ENCODE results near the gene UNC93B1.
"Not testable (repeated sequence)": the region's sequence is repeated elsewhere in the genome, so short reads cannot be mapped to it uniquely, and the experiment has no call there.

The UNC93B1 gene

DNA sequence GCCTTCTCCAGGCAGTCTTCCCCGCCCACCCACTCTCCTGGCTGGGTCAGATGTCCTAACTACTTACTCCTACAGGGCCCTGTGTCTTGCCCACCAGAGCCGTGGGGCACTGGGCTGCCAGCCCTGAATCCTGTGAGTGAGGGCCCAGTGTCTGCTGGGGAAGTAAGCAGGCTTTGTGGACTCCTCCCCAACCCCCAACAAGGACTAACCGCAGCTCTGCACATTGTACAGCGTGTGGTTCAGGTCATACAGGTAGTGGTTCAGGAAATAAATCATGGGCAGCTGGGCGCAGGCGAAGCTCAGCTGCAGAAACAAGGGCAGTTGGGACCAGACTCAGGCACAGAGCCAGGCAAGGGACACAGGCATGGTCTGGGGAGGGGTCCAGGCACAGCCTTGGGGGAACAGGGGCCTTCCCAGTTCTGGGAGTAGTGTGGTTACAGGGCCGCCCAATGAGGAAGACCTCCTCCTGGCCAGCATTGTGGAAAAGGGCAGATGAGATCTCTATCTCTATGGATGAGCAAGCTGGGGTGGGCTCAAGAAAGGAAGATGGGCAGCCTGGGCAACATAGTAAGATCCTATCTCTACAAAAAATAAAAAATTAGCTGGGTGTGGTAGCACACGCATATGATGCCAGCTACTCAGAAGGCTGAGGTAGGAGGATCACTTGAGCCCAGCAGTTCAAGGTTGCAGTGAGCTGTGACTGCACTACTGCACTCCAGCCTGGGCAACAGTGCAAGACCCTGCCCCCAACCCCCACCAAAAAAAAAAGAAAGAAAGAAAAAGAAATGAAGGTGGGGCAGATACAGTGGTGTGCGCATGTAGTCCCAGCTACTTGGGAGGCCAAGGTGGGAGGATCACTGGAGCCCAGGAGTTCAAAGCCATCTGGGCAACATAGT, 5.5 kb downstream of the UNC93B1 start:
- no peak overlapping the region for H3K4me3 ChIP-seq (ENCODE audit: low read length)
- TF ChIP-seq, protein P1, sequence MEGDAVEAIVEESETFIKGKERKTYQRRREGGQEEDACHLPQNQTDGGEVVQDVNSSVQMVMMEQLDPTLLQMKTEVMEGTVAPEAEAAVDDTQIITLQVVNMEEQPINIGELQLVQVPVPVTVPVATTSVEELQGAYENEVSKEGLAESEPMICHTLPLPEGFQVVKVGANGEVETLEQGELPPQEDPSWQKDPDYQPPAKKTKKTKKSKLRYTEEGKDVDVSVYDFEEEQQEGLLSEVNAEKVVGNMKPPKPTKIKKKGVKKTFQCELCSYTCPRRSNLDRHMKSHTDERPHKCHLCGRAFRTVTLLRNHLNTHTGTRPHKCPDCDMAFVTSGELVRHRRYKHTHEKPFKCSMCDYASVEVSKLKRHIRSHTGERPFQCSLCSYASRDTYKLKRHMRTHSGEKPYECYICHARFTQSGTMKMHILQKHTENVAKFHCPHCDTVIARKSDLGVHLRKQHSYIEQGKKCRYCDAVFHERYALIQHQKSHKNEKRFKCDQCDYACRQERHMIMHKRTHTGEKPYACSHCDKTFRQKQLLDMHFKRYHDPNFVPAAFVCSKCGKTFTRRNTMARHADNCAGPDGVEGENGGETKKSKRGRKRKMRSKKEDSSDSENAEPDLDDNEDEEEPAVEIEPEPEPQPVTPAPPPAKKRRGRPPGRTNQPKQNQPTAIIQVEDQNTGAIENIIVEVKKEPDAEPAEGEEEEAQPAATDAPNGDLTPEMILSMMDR (IDR thresholded peaks at IDR 0.05; ENCODE audit: insufficient read depth, low read depth, low read length, missing control alignments) = no peak
- peak; percentile 0 for DNase-seq (ENCODE audit: low read depth)

DNA sequence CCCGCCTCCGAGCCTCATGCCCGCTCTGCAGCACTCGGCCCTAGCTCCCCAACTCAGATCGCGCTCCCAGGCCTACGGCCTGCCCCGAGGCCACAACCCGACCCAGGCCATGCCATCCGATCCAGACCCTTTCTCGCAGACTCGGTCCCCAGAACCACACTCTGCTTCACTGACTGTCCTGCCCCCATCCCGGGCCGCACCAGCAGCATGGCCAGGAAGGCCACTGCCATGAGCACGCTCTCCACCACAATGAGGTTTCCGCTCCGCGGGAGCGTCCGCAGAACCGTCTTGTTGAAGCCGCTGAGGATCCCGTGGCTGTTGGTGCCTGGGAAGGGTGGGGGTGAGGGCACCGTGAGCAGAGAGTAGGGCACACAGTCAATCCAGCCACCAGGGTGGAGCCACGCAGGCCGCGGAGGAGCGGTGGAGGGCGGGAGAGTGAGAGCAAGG, 6.4 kb downstream of the UNC93B1 start:
- H3K4me3 ChIP-seq (ENCODE audit: low read length) = no peak overlapping the region
- DNase-seq (ENCODE audit: low read depth) = no peak
- TF ChIP-seq, protein P1 (IDR thresholded peaks at IDR 0.05; ENCODE audit: insufficient read depth, low read depth, low read length, missing control alignments) = no peak

DNA sequence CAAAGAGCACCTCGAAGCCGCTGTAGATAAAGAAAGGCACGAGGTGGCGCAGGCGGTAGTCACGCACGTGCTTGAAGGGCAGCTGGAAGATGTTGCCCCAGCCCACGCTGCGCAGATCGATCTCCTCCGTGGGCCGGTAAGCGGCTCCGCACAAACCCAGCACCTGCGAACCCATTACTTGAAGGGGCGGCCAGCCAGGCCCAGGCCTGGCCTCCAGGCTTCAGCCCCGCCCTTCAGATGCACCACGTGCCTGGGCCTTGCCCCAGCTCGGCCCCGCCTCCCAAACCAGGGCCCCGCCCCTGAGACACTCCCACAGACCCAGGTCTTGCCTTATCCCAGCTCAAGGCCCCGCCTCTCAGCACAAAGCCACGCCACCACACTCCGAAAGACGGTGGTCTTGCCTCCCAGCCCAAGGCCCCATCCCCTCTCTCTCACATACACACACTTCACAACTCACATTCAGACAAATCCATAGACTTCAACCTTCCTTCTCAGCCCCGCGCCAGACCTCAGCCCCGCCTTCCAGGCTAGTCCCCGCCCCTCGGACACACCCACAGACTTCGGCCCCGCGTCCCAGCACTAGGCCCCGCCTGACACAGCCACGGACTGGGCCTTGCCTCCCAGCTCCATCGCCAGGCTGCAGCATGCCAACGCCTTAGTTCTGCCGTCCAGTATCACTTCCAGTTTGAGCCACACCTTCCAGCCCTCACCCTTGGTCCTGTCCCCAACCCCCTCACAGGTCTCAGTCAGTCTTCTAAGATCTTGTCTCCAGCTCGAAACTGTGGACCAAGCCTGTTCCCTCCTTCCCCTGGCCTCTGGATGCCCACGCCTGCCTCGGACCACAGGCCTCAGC, 7.0 kb downstream of the UNC93B1 start:
- TF ChIP-seq, protein P1 (IDR thresholded peaks at IDR 0.05; ENCODE audit: insufficient read depth, low read depth, low read length, missing control alignments) = no peak
- peak; percentile 66 for DNase-seq (ENCODE audit: low read depth)
- H3K4me3 ChIP-seq (ENCODE audit: low read length) = no peak overlapping the region

DNA sequence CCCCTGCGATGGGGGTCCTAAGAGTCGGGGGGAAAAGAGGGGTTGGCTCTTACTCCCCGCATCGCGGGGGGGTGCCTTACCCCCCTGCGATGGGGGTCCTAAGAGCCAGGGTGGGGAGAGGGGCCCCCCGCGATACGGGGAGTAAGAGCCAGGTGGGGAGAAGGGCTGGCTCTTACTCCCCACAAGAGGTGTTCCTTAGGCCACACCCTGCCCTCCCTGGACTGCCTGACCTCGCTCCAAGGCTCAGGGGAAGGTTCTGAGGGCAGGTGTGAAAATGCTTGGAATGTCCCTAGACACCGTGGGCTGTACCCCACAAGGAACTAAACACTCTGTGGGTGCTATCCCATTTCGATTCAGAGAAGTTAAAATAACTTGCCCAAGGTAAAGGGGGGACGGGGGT, 7.8 kb downstream of the UNC93B1 start:
- no peak overlapping the region for H3K4me3 ChIP-seq (ENCODE audit: low read length)
- TF ChIP-seq, protein P1 (IDR thresholded peaks at IDR 0.05; ENCODE audit: insufficient read depth, low read depth, low read length, missing control alignments) = no peak
- DNase-seq (ENCODE audit: low read depth) = no peak

DNA sequence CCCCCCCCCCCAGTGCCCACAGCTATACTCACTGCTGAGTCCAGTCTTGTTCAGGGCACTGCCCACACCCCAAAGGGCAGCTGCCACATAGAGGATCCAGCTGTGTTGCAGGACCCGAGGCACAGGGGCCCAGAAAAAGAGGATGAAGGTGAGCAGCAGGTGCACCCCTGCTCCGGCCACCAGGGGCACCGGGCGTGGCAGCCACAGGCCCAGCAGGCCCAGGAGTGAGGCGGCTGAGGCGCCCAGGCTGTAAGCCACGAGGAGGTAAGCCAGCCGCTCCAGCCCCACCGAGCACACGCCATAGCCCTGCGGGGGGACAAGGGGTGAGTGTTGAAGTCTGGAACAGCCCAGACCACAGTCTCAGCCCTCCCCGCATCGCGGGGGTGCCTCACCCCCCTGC, 8.3 kb downstream of the UNC93B1 start:
- H3K4me3 ChIP-seq (ENCODE audit: low read length) = not testable (repeated sequence)

DNA sequence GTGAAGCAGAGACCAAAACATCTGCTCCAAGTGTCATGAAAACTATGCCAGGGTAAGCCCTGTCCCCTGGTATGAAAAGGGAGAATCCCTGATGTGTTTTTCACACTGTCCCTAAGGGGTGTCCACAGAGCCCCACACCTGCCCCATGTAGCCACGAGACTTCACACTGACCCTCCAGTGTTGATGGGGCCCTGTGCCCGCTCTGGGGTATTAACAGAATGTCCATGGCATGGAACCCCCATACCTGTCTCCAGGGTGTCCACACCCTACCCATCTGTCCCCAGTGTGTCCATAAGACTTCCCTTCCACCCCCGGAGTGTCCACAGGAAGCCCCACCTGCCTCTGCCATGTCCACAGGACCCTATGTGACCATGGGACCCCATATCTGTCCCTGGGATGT, 8.8 kb downstream of the UNC93B1 start:
- DNase-seq (ENCODE audit: low read depth); H3K4me3 ChIP-seq (ENCODE audit: low read length): not testable (repeated sequence)

More for the DNA sequence above, 8.3 kb downstream of the UNC93B1 start:
- DNase-seq (ENCODE audit: low read depth) = not testable (repeated sequence)

DNA sequence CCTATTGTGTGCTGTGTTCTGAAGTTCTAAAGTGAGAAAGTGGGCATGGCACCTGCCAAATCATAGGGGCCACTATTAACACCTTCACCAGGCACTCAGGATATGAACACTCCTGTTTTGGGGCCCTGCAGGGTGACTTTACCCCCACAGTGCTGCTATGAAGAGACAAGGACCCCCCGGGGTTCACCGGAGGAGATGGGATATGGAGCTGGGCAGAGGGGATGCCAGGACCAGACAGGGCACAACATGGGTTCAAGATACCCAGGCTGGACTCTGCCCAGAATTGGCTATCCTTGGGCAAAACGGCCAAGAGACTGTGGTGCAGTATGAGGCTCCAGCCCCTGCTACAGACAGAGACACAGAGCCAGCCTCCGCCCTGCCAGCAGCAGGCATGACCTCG, 9.5 kb downstream of the UNC93B1 start:
- DNase-seq (ENCODE audit: low read depth); H3K4me3 ChIP-seq (ENCODE audit: low read length): not testable (repeated sequence)

DNA sequence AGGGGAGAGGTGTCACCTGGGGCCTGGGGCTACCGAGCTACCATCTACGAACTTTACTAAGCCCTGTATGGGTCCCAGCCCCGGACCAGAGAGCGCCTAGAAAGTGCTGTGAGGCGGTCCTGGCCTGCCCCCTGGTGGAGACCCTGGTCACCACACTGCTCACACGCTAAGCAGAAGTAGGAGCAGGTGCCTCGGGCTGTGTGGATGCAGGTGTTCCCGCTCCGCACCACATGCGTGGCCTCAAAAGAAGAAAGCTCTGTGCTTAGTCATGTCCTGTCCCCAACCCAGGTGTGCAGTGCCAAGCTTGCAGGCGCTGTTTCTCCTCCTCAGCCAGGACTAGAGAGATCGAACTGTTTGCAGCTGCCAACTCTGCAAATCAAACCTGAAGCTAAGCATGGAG, 10.1 kb downstream of the UNC93B1 start:
- peak; percentile 55 for DNase-seq (ENCODE audit: low read depth)
- TF ChIP-seq, protein P1 (IDR thresholded peaks at IDR 0.05; ENCODE audit: insufficient read depth, low read depth, low read length, missing control alignments) = peak; percentile 52
- H3K4me3 ChIP-seq (ENCODE audit: low read length) = not testable (repeated sequence)

DNA sequence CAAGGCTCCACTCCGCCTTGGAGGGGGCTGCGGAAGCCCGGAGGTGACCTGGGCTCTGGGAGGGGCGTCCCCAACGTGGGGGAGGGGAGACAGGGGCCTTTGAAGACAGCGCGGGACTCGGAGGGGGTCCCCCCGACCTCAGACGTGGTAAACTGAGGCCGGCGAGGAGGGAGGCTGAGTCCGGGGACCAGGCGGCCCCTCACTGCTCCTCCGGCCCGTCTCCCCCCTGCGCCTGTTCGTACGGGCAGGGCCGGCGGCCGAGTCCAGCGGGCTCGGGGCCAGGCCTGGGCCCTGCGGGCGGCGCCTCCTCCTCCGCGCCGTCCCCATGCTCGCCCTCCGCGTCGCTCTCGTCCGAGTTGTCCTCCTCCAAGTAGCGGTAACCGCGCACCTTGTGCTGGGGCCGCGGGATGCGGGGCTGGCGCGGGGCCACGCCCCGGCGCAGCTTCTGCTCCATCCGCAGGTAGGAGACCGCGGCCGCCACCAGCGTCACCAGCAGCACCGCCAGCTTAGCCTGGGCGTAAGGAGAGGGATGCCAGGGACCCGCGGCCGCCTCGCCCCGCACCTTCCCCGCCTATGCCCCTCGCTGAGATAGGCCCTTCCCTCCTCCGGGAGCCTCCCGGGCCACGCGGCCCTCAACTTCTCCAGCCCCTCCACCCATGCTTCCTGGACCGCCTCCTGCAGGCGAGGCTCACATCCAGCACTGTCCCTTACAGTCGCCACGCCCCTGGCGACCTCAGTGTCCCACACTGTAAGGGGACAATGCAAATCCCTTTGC, 12.4 kb downstream of the UNC93B1 start:
- H3K4me3 ChIP-seq (ENCODE audit: low read length); DNase-seq (ENCODE audit: low read depth): not testable (repeated sequence)

DNA sequence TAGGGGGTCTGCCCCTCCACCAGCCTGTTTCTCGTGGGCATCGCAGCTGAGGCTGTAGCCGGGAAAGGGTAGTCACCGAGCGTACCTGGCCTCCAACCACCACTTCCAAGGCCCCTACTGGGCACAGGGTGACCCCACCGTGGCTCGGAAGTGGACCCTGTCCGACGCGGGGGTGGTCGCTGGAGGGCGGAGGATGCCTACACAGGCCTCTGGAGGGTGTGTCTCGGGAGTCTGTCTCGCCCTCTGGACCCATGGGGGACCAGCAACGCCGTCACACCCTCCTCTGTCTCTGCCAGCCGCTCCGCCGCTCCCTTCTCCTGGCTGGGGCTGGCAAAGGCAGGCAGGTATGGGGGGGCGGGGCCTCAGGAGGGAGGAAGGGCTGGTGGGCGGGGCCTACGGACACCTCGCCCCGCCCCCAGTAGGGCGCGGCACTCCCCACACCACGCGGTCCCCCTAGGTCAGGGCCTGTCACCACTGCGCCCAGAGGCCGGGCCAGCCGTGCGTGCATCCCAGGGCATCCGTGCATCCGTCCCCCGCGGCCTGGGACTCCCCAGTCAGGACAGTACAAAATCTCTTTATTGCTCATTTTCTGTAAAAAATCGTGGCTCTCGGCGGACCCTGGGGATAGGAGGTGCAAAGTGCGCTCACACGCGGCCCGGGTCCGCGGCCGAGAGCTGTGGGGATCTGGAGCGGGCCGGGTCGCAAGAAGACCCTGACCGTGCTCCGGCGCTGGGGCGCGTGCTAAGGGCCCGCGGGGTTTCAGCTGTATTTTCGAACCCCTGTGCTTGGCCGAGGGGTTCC, 13.2 kb downstream of the UNC93B1 start:
- H3K4me3 ChIP-seq (ENCODE audit: low read length); DNase-seq (ENCODE audit: low read depth): not testable (repeated sequence)

DNA sequence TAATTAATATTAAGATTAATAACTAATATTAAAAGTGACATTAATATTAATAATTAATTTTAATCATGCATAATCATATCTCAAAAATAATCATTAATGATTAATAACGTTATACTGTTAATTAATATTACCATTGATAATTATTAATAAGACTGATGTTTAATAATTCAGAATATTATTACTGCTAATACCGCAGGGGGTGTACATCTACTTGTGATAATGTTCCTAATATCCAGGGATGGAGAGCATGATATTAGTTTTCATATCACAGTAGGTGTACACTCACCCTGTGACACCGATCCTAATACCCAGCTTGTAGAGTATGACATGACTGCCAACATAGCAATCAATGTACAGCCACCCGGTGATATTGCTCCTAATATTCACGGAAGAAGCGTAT, 18.6 kb downstream of the UNC93B1 start:
- DNase-seq (ENCODE audit: low read depth) = not testable (repeated sequence)

More for the DNA sequence above, 18.6 kb downstream of the UNC93B1 start:
- not testable (repeated sequence) for H3K4me3 ChIP-seq (ENCODE audit: low read length)

Data from epithelial cell of esophagus (primary cell).